ENCODE data around the gene ZNF532.
"Not testable (repeated sequence)": the region's sequence is repeated elsewhere in the genome, so short reads cannot be mapped to it uniquely, and the experiment has no call there.

The ZNF532 gene

GRCh38 chr18:59024829-59025228 lies 160.2 kb downstream of the ZNF532 start:
- no peak overlapping the region for H3K4me3 ChIP-seq (ENCODE audit: low read length)
- no peak for DNase-seq (ENCODE audit: low read depth)
- TF ChIP-seq CTCF (conservative IDR thresholded peaks at IDR 0.05; ENCODE audit: low read depth, low read length) = no peak

GRCh38 chr18:59025532-59025931 lies 160.9 kb downstream of the ZNF532 start:
- not testable (repeated sequence) for DNase-seq (ENCODE audit: low read depth)

GRCh38 chr18:59026364-59026763 lies 161.7 kb downstream of the ZNF532 start:
- no peak overlapping the region for H3K4me3 ChIP-seq (ENCODE audit: low read length)
- DNase-seq (ENCODE audit: low read depth) = no peak
- TF ChIP-seq CTCF (conservative IDR thresholded peaks at IDR 0.05; ENCODE audit: low read depth, low read length) = no peak

More at GRCh38 chr18:59025532-59025931, 160.9 kb downstream of the ZNF532 start:
- not testable (repeated sequence) for H3K4me3 ChIP-seq (ENCODE audit: low read length)

- TF ChIP-seq CTCF (conservative IDR thresholded peaks at IDR 0.05; ENCODE audit: low read depth, low read length) = no peak
- H3K4me3 ChIP-seq (ENCODE audit: low read length) = no peak overlapping the region
- DNase-seq (ENCODE audit: low read depth) = no peak
Observed at GRCh38 chr18:59026831-59027410, 162.2 kb downstream of the ZNF532 start.

- no peak for DNase-seq (ENCODE audit: low read depth)
- no peak overlapping the region for H3K4me3 ChIP-seq (ENCODE audit: low read length)
- TF ChIP-seq CTCF (conservative IDR thresholded peaks at IDR 0.05; ENCODE audit: low read depth, low read length) = no peak
Observed at GRCh38 chr18:59029663-59030429, 165.2 kb downstream of the ZNF532 start.

- no peak for TF ChIP-seq CTCF (conservative IDR thresholded peaks at IDR 0.05; ENCODE audit: low read depth, low read length)
- DNase-seq (ENCODE audit: low read depth) = no peak
Observed at GRCh38 chr18:59032308-59032707, 167.6 kb downstream of the ZNF532 start.

GRCh38 chr18:59033359-59033758 lies 168.7 kb downstream of the ZNF532 start:
- TF ChIP-seq CTCF (conservative IDR thresholded peaks at IDR 0.05; ENCODE audit: low read depth, low read length) = no peak

More at GRCh38 chr18:59032308-59032707, 167.6 kb downstream of the ZNF532 start:
- H3K4me3 ChIP-seq (ENCODE audit: low read length) = no peak overlapping the region

More at GRCh38 chr18:59033359-59033758, 168.7 kb downstream of the ZNF532 start:
- H3K4me3 ChIP-seq (ENCODE audit: low read length) = no peak overlapping the region
- DNase-seq (ENCODE audit: low read depth) = no peak
